Measurements from ENCODE around the gene CLCNKB.
"Not testable (repeated sequence)": the region's sequence is repeated elsewhere in the genome, so short reads cannot be mapped to it uniquely, and the experiment has no call there.

The CLCNKB gene

DNA sequence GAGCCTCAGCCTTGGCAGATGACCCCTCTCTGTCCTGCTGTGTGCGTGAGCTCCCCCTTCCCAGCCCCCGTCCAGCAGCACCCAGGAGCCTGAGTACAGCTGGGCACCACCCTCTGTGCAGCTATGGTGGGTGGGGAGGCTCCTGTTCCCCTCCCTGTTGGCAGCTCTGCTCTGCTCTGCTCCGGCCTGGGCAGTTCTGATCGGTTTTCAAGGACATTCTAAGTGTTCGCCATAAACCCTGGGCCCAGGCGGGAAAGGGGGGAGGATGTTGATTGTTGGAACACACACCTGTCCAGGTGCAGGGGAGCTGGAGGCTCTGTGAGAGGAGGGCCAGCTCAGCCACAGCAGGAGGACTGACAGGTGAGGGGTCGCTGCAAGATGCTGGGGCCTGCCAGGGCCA is at the start of gene CLCNKB:
Gene CLCNKB, plus strand, starts transcription at position 262 of the 400 bp plus-strand sequence. CDS start 711 bp downstream, outside the sequence.
- no peak for DNase-seq

- no peak for DNase-seq
Observed at GRCh38 chr1:15994081-15994480, 49.5 kb upstream of the CLCNKB start.

DNA sequence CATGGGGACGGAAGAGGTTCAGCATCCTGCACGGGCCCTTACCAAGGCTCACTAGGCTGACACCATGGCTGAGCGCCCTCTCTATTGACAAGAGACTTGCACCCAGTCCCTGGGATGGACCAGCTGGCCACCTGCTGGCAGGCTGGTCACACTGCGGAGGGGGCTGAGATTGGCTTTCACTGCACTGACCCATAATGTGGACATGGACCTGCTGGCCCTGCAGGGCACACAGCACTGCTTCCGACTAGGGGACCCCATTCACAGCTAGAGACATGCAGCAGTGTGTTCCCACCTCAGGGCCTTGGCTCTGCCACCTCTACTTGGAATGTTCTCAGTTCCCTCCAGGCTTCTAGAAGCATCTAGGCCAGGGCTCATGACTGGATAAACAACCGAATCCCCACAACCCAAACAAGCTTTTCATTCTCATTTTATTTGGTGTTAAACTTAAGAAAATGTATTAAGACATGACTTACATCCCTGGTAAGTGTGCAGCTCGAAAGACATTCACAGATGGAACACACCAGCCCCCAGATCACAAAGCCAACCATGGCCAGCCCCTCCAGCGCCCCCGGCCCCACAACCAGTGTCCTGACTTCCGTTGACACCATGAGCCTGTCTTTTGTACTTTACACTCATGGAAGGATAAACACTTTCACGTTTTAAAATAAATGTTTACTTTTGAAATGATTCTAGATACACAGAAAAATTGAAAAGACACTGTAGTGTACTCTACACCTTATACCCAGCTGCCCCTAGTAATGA is 48.8 kb upstream of the CLCNKB start:
- DNase-seq, result no peak

DNA sequence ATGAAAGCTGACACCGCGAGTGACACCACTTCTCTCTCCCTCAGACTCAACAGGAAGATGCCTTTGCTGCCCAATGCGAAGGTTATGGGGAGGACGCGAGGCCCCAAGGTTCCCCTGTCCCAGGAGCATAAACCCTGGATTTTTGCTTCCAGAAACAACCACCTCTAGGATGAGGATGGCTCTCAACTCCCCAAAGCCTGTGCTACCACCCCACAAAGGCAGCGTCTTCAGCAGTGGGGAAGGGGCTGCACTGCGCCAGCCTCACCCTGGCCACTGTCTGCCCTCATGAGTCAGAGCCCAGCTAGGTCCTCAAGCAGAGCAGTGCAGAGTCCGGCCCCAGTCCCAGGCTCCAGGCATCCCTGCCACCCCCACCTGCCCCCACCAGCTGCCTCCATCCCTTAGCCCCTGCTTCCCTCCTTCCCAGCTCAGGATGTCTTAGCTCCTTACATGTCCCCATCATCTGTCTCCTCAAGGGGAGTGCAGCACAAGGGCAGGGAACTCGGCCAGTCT is 46.5 kb upstream of the CLCNKB start:
- DNase-seq, result no peak

- no peak for DNase-seq
Observed at GRCh38 chr1:15997637-15998280, 45.8 kb upstream of the CLCNKB start.

DNA sequence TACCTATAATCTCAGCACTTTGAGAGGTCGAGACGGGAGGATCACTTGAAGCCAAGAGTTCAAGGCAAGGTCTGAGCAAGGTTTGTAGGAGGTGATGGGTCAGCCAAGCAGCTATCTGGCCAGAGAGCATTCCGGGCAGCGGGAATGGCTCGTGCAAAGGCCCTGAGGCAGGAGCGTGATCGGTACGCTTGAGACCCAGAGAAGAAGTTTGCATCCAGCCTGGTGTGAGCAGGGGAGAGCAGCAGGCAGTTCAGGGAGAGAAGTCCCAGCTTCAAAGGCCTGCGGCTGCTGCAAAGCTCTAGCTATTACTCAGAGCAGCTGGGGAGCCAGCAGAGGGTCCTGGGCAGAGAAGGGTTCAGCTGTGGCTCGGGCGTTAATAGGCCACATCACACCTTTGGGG is 44.7 kb upstream of the CLCNKB start:
- DNase-seq, result no peak

- not testable (repeated sequence) for DNase-seq
Observed at GRCh38 chr1:16001274-16001673, 42.3 kb upstream of the CLCNKB start.

GRCh38 chr1:16005597-16005996 is 38.0 kb upstream of the CLCNKB start:
- no peak for DNase-seq

GRCh38 chr1:16006010-16006409 is 37.6 kb upstream of the CLCNKB start:
- DNase-seq, result no peak

DNA sequence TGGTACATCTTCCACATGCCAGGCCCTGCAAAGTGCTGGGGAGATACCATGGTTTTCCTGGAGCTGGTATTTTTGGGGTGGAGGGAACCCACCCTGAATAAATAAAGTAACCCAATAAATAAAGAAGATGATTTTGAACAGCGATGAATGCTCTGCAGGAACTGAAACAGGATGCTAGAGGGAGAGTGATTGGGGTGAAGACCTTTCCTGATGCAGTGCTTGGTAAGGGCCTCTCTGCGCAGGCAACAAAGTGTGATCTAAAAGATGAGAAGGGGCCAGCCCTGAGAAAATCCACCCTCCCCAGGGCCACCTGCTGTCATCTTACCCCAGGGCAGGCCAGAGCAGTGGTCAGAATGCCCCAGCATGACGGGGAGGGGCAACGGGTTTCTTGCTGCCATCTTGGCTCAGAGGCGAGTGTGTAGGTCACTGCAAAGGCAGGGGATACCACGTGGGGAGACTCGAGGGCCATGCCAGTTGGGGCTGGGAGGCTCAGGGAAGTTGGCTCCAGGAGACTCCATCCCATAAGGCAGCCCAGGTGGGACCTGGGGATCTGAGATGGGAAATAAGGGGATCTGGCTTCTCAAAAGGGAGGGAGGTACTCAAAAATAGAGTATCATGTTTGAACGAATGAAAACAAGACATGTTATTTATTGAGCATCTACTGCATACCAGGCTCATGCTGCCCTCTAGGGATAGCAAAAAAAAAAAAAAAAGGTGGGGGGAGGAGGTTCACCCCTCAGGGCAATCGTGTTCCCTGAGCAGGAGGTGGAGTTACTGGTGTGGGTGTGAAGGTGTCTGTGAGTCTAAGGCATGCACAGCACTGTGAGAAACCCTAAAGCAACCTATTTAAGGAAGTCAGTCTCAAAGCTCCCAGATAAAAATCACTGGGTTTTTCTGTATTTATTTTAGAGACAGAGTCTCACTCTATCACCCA is 36.8 kb upstream of the CLCNKB start:
- DNase-seq, result no peak

GRCh38 chr1:16007671-16008341 is 35.8 kb upstream of the CLCNKB start:
- DNase-seq, result no peak

DNA sequence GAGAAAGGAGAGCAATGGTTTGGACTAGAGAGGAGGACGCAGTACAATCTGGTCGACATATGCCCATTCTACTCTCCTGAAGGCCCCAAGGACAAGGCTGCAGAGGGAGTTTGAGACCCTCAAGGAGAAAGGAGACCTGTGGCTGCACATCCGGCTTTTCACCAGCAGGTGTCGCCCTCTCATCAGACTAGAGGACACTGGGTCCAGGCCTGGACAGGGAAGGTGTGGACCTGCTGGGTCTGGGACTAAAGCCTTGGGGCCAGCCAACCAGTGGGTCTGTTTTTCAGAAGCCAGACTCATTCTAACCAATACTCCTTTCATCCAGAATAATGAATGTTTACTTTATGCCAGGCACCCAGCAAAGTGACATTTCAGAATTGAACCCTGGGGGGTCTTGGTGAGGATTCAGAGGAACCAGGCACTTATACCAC is 34.5 kb upstream of the CLCNKB start:
- no peak for DNase-seq

- no peak for DNase-seq
Observed at GRCh38 chr1:16009678-16010077, 33.9 kb upstream of the CLCNKB start.

GRCh38 chr1:16010837-16011236 is 32.7 kb upstream of the CLCNKB start:
- no peak for DNase-seq

DNA sequence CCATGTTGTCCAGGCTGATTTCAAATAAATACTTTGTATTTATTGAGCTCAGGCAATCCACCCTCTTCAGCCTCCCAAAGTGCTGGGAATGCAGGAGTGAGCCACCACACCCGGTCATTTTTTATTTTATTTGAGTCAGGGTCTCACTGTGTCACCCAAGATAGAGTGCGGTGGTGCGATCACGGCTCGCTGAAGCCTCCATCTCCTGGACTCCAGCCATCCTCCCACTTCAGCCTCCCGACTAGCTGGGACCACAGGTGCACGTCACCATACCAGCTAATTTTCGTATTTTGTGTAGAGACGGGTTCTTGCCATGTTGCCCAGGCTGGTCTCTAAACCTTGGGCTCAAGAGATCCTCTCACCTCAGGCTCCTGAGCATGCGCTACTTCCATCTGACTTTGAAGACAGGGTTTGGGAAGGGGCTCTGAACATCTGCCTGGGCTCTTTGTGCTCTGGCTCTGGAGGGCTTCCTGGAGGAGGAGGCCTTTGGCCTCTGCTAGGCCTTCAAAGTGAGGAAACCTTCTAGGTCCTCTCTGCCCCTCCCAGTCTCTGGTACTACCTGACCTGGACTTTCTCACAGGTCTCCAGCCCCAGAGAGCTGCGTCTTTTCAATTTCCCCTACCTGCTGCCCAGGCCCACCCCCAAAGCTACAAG is 31.5 kb upstream of the CLCNKB start:
- DNase-seq, result no peak

DNA sequence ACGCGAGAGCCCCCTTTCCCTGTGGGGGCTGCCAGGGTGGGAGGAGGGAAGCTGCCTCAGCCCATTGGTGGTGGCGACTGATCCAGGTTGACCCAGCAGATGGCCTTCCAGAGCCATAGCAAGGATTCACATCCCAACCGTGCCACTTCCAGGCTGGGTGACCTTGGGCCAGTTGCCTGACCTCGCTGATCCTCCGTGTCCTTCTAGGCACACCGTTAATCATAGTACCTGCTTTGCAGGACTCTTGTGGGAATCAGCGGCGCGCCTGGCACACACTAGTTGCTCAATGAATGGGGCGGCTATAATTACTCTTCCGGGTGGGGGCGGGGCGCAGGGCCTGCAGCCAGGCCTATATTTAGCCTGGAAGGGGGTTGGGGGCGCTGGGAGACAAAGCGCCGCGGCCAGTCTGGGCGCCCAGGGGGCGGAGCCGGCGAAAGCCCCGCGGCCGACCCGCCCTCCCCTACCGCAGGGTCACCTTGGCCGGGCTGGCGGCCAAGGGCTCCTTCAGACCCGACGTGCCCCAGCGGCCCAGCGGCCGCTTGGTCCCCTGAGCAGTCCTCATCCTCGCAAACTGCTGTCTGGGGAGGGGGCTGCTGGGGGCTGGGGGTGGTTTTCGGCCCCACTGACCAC is 30.9 kb upstream of the CLCNKB start:
- no peak for DNase-seq

- DNase-seq, result no peak
Observed at GRCh38 chr1:16013220-16013907, 30.2 kb upstream of the CLCNKB start.

DNA sequence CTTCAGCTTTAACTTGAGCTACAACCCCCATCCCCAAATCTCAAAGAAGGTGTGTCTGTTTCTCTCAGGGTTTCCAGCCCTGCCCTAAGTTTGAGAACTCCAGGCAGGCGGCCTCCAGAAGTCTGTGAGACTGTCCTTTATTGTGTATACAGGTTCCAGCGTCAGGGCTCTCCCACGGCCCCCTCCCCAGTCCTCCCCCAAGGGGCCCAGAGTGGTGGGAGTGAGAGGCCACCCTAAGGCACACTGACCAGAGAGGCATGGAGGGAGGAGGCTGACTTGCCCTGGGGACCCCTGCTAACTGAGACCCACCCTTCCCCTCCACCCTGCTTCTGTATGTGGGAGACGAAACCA is 29.7 kb upstream of the CLCNKB start:
- DNase-seq, result no peak

DNA sequence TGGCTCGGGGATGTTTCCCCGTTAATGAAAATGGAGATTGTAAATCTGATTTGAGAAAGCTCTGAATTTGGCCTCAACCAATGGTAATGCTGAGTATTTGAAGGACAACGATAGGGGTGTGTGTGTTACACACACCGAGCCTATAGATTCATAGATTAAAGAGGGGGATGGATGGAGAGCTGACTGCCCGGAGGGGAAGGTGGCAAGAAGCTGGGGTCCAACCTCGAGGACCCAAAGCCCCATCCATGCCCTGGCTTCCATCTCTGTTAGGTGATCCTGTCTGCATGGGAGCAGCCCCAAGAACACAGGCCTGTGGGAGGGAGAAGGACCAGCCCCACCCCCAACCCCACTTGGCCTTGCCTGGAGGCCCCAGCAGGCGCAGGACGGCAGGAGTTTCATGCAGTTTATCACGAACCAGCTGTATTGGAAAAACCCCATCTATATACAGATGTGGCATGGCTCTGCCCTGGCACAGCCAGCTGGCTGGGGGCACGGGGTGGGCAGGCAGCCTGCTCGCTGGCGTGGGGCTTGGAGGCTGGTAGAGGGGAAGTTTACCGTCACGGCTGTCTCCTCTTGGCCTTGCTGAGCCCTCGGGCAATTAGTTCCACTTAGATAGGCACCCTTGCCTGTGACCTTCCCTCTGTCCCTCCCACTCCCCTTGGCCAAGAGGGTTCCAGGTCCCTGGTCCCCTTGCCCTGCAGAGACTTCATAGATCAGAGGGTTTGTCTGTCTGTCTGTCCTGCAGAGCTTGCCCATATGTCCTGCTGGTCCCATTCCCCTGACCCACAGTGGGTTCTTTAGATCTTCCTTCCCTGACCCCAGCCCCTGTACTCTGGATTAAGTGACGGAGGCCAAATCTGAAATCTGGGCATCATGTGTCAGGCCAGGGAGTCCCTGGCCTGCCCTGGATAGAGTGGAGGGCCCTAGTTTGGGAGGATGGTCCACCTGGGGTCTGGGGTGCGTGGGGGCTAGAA is 28.8 kb upstream of the CLCNKB start:
- no peak for DNase-seq

- no peak for DNase-seq
Observed at GRCh38 chr1:16015491-16015890, 28.1 kb upstream of the CLCNKB start.
